Omental fat pad (tissue), 4 donors: Measurements from ENCODE around the gene GDA. TPM values are rescaled to one million over a fixed set of nuclear protein-coding genes. Genes with fewer than 3 reads are reported as not detected.

ENCODE experiments used
- ATAC-seq: fragments of 150-250 bp; one replicate; pipeline ENCODE4 v1.9.1; 2016; ENCODE audit warnings: mild to moderate bottlenecking, moderate library complexity; ENCODE audit not compliant: low FRiP score
- DNase-seq: peaks from one replicate; pipeline ENCODE4 v3.0.0-alpha.2; 2019; ENCODE audit warnings: low spot score
- CTCF ChIP-seq, 3 donors: fragments of 450-650 bp; IDR thresholded peaks; one replicate each; pipeline ENCODE4 v1.5.1; 2016 to 2017; ENCODE audit warnings: antibody characterized with exemption in 3 of 3, mild to moderate bottlenecking in 3 of 3, moderate library complexity in 2 of 3
- total RNA-seq, 4 donors: library from RNA; depleted of rRNA; stranded (reverse); fragments of >200 nt; gene quantifications; one replicate each; pipeline ENCODE4 v1.1.0, GENCODE V29; 2016

GDA gene
- total RNA-seq, 4 donors from 2014 or later = not detected

- ATAC-seq = no peak
- no peak for TF ChIP-seq CTCF (IDR thresholded peaks at IDR 0.05)
- DNase-seq = no peak
Observed at GRCh38 chr9:72155301-72155700, 6.1 kb downstream of the GDA start.

GRCh38 chr9:72156586-72156985 is 7.3 kb downstream of the GDA start:
- TF ChIP-seq CTCF (IDR thresholded peaks at IDR 0.05) = no peak
- no peak for ATAC-seq
- DNase-seq = no peak

- DNase-seq = no peak
- TF ChIP-seq CTCF (IDR thresholded peaks at IDR 0.05) = no peak
- no peak for ATAC-seq
Observed at GRCh38 chr9:72158680-72159079, 9.4 kb downstream of the GDA start.

- ATAC-seq = no peak
- DNase-seq = no peak
- no peak for TF ChIP-seq CTCF (IDR thresholded peaks at IDR 0.05)
Observed at GRCh38 chr9:72160446-72161123, 11.3 kb downstream of the GDA start.

- ATAC-seq = no peak
- no peak for TF ChIP-seq CTCF (IDR thresholded peaks at IDR 0.05)
Observed at GRCh38 chr9:72165326-72165725, 16.1 kb downstream of the GDA start.

GRCh38 chr9:72165821-72166547 is 16.7 kb downstream of the GDA start:
- no peak for TF ChIP-seq CTCF (IDR thresholded peaks at IDR 0.05)
- DNase-seq (no peak), ATAC-seq (no peak)

More at GRCh38 chr9:72165326-72165725, 16.1 kb downstream of the GDA start:
- no peak for DNase-seq

GRCh38 chr9:72168075-72168474 is 18.8 kb downstream of the GDA start:
- DNase-seq (no peak), ATAC-seq (no peak)
- no peak for TF ChIP-seq CTCF (IDR thresholded peaks at IDR 0.05)
